SK-N-MC (cell line): Measurements from ENCODE around the gene E2F4.

Experiments
- EZH2 ChIP-seq: fragments of 200-600 bp; sonication (generic); IDR thresholded peaks from one replicate; pipeline ENCODE4 v1.6.1; 2017; ENCODE audit warnings: antibody characterized with exemption
- FOXP2 ChIP-seq: optimal IDR thresholded peaks from 2 replicates; pipeline ENCODE3; 2011; ENCODE audit warnings: mild to moderate bottlenecking, moderate library complexity; ENCODE audit not compliant: insufficient read depth; ENCODE audit errors: extremely low read length, control extremely low read depth

DNA sequence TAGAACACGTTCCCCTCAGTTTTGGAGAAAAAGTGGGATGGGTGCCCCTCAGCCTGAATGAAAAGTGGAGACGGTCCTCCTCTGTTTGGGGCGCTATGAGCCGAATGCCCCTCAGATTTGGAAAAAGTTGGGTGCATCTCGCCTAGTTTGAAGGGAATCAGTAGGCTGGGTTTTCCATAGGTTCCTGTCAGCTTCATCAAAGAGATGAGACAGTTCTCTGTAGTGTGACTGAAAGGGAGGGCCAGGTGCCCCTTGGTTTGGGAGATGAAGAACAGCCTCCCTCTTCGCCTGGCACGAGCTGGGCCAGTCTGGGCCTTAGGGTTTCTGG is 56.1 kb downstream of the E2F4 start:
- TF ChIP-seq EZH2: no peak
- no peak for TF ChIP-seq FOXP2
